PFSK-1 (cell line): ENCODE data around the gene TNFRSF1B.

Source experiments
- FOXP2 ChIP-seq: optimal IDR thresholded peaks from 2 replicates; pipeline ENCODE3; 2011; ENCODE audit warnings: borderline replicate concordance, control low read depth, inconsistent platforms; ENCODE audit not compliant: insufficient read depth; ENCODE audit errors: extremely low read length, extremely low read depth
- POLR2AphosphoS5 ChIP-seq: IDR thresholded peaks from 2 replicates; pipeline ENCODE4 v1.6.1; 2012; ENCODE audit warnings: low read depth, mild to moderate bottlenecking, control low read depth, low read length, moderate library complexity
- REST ChIP-seq, 2 experiments: IDR thresholded peaks; 2 replicates each; pipeline versions ENCODE4 v1.6.1 to v1.8.0; 2011 to 2012; ENCODE audit warnings: low read depth in 2 of 2, low read length in 2 of 2, control low read depth in 1 of 2, inconsistent platforms in 1 of 2, mild to moderate bottlenecking in 1 of 2, moderate library complexity in 1 of 2; ENCODE audit not compliant: insufficient read depth in 1 of 2
- SIN3A ChIP-seq: IDR thresholded peaks from 2 replicates; pipeline ENCODE4 v1.6.1; 2012; ENCODE audit warnings: mild to moderate bottlenecking, low read length, moderate library complexity, borderline replicate concordance; ENCODE audit not compliant: insufficient read depth
- TAF1 ChIP-seq: IDR thresholded peaks from 2 replicates; pipeline ENCODE4 v1.6.1; 2012; ENCODE audit warnings: low read length, control low read depth, borderline replicate concordance; ENCODE audit not compliant: insufficient read depth

TNFRSF1B gene

GRCh38 chr1:12164210-12164609, 2.6 kb upstream of the TNFRSF1B start:
- TF ChIP-seq TAF1 (no peak), SIN3A (no peak), FOXP2 (no peak), REST (IDR thresholded peaks at IDR 0.05; ENCODE audit: insufficient read depth in 1 of 2, low read depth in 2 of 2, low read length in 2 of 2) (no peak), POLR2AphosphoS5 (no peak)

GRCh38 chr1:12165342-12165741, 1.4 kb upstream of the TNFRSF1B start:
- no peak for TF ChIP-seq FOXP2
- no peak for TF ChIP-seq SIN3A
- no peak for TF ChIP-seq POLR2AphosphoS5
- no peak for TF ChIP-seq TAF1
- no peak for TF ChIP-seq REST (IDR thresholded peaks at IDR 0.05; ENCODE audit: insufficient read depth in 1 of 2, low read depth in 2 of 2, low read length in 2 of 2)

- TF ChIP-seq REST (IDR thresholded peaks at IDR 0.05; ENCODE audit: insufficient read depth in 1 of 2, low read depth in 2 of 2, low read length in 2 of 2) (no peak), POLR2AphosphoS5 (no peak), SIN3A (no peak), FOXP2 (no peak), TAF1 (no peak)
These were observed 970 bp downstream of the TNFRSF1B start for GRCh38 chr1:12167493-12168429.

DNA sequence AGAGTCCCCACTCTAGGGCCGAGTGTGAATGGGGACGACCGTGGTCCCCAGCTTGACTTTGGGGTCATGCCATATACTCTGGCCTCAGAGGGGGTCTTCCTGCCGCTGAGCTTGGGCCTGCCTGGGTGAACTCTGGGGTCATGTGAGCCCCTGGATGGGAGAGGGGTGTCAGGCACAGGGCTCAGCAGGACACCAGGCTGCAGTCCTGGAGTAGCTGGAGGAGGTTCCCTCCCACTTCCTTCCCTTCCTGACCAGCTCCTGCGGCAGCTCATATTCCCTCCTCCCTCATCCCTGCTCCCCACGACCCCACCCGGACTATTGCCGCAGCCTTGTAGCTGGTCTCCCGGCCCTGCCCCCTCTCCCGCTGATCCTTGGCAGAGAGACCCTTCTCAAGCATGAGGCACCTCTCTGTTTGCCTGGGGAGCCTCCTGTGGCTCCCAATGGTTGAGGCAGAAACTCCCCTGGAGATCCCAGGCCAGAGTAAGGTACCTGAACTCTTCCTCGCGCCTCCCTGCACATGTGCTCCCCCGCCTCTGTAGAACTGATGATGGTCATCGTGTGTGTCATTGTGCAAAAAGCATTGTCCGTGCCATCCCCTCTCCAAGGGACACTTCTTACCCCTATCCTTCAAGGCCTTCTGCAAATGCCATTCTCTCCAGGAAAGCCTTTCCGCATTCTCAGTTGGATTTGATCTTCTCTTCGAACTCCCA, 1.8 kb downstream of the TNFRSF1B start:
- TF ChIP-seq SIN3A (no peak), REST (IDR thresholded peaks at IDR 0.05; ENCODE audit: insufficient read depth in 1 of 2, low read depth in 2 of 2, low read length in 2 of 2) (no peak), POLR2AphosphoS5 (no peak), FOXP2 (no peak), TAF1 (no peak)
